Left lung (tissue), 10 donors: Measurements from ENCODE around the gene MAP2. TPM values are rescaled to one million over a fixed set of nuclear protein-coding genes. Genes with fewer than 3 reads are reported as not detected.
A peak's percentile ranks its signal among the peaks of the same experiment; 100 is the strongest.

Experiments
- ATAC-seq: fragments of 200-7000 bp; cut with Tn5 transposase; one replicate; pipeline ENCODE4 v1.9.1; 2020; ENCODE audit warnings: moderate library complexity
- DNase-seq, 4 donors: peaks; one replicate each; pipeline ENCODE4 v3.0.0-alpha.2; 2013 to 2020
- H3K27ac ChIP-seq, 2 donors: fragments of 200-600 bp; sonication (generic) in 1 of 2; one replicate each; pipeline versions ENCODE4 v1.5.0 to v1.8.0; 2020 to 2021
- H3K27me3 ChIP-seq, 2 donors: fragments of 200-600 bp; sonication (generic) in 1 of 2; one replicate each; pipeline versions ENCODE4 v1.5.0 to v1.8.0; 2020 to 2021
- H3K36me3 ChIP-seq, 2 donors: fragments of 200-600 bp; sonication (generic) in 1 of 2; one replicate each; pipeline versions ENCODE4 v1.5.0 to v1.8.0; 2020 to 2021
- H3K4me1 ChIP-seq, 2 donors: fragments of 200-600 bp; one replicate each; pipeline ENCODE4 v1.8.0; 2021
- H3K4me3 ChIP-seq, 2 donors: fragments of 200-600 bp; sonication (generic) in 1 of 2; one replicate each; pipeline versions ENCODE4 v1.5.0 to v1.8.0; 2020 to 2021; ENCODE audit warnings: mild to moderate bottlenecking in 1 of 2
- H3K9me3 ChIP-seq, 2 donors: fragments of 200-600 bp; sonication (generic) in 1 of 2; one replicate each; pipeline versions ENCODE4 v1.5.0 to v1.8.0; 2020 to 2021
- CTCF ChIP-seq, 2 donors: fragments of 200-600 bp; sonication (generic) in 1 of 2; IDR thresholded peaks; one replicate each; pipeline versions ENCODE4 v1.5.0 to v1.8.0; 2021; ENCODE audit warnings: antibody characterized with exemption in 2 of 2
- intact Hi-C, 2 donors: fragments of 100-400 bp; cut with DNase I; formaldehyde crosslinking; loops; one replicate each; pipeline versions ENCODE4 v1.11.2 to v1.14.2; 2022
- polyA plus RNA-seq, 6 donors: library from polyadenylated mRNA; unstranded; fragments of 120-200 nt; gene quantifications; one replicate each; pipeline ENCODE4 v1.2.1, GENCODE V29; 2013; ENCODE audit not compliant: insufficient read length in 6 of 6
- total RNA-seq, 2 donors: library from RNA; stranded (reverse); fragmentation: NEBNext Ultra II Directional; extraction: Animal tissue kit (Norgen Biotek cat#: 25700); gene quantifications; one replicate each; pipeline ENCODE4 v1.2.1, GENCODE V29; 2021
- donor health status: DM: no; HTN: yes; CAD: no.
- donor health status: DM: no; HTN: no; CAD: no.

MAP2 gene
- total and polyA plus RNA-seq, 8 donors, result 8.5 to 67.1 (median 11.1) TPM

GRCh38 chr2:209767316-209767715 is 343.5 kb downstream of the MAP2 start:
- intact Hi-C loops, result no loop called here
- TF ChIP-seq CTCF (IDR thresholded peaks at IDR 0.05), result no peak
- no peak for ATAC-seq

GRCh38 chr2:209768557-209768956 is 344.7 kb downstream of the MAP2 start:
- no peak for TF ChIP-seq CTCF (IDR thresholded peaks at IDR 0.05)
- Histone ChIP-seq H3K36me3 (no peaks in the 10 kb centered on the region), H3K27me3 (peaks cover 17 to 41% of the 10 kb centered on the region in 2 donors), H3K4me3 (no peak overlapping the region), H3K4me1 (peaks cover 0 to 8% of the 10 kb centered on the region in 2 donors), H3K27ac (no peak overlapping the region), H3K9me3 (no peaks in the 10 kb centered on the region)
- ATAC-seq, result no peak
- DNase-seq, result no peak
- intact Hi-C loops, result no loop called here

More at GRCh38 chr2:209767316-209767715, 343.5 kb downstream of the MAP2 start:
- Histone ChIP-seq H3K9me3 (no peaks in the 10 kb centered on the region), H3K36me3 (no peaks in the 10 kb centered on the region), H3K4me1 (peaks cover 0 to 8% of the 10 kb centered on the region in 2 donors), H3K27me3 (peaks cover 10 to 29% of the 10 kb centered on the region in 2 donors), H3K4me3 (no peak overlapping the region), H3K27ac (no peak overlapping the region)
- no peak for DNase-seq

DNA sequence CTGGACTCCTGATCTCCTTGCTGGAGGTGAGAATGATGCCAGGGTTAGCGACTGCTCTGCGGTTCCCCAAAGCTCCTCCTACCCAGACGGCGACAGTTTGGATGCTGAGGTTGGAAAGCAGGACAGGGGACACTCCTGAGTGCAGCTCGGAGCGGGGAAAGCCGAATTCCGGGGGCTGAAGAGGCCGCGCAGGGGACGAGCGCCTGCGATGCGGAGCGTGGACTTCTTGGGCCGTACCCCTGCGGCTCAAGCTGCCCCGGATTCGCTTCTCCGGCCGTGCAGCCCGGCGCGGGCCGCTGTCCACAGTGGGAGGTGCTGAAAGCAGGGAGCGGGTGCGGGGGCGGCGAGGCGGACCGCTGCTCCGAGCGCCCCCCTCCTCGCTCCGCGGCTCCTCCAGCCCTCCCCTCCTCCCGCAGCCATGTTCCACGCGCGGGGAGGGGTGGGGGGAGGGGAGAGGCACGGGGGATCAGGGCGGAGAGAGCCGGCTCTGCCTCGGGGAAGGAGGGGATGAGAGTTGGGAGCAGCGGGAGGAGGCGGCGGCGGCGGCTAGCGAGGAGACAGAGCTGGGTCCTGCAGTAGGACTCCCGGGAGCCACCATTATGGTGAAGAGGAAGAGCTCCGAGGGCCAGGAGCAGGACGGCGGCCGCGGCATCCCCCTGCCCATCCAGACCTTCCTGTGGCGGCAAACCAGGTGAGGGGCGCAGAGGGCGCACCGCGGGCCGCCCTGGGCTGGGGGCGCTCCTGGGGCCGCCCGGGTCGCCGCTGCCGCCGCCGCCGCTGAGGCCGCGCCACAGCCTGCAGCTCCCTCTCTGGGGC is 347.8 kb downstream of the MAP2 start, which contains the start of gene UNC80:
UNC80 (plus strand) TSS at position 359 of the 816 bp plus-strand sequence; CDS start at position 600, 241 bp downstream.
- Histone ChIP-seq H3K27me3 (peaks cover 17 to 46% of the 10 kb centered on the region in 2 donors), H3K4me1 (peaks cover 0 to 8% of the 10 kb centered on the region in 2 donors), H3K9me3 (no peaks in the 10 kb centered on the region), H3K27ac (no peak within 1 kb of the TSS), H3K36me3 (no peaks in the 10 kb centered on the region), H3K4me3 (peak within 1 kb of the TSS in 1 of 2 donors; percentile 22)
- ATAC-seq (peak; percentile 99), DNase-seq (peak; percentile 57 to 88 (median 82))
- intact Hi-C loops, result no loop called here
- TF ChIP-seq CTCF (IDR thresholded peaks at IDR 0.05), result no peak

GRCh38 chr2:209772290-209772685 is 348.4 kb downstream of the MAP2 start:
- no peak for TF ChIP-seq CTCF (IDR thresholded peaks at IDR 0.05)
- ATAC-seq (no peak), DNase-seq (no peak)
- Histone ChIP-seq H3K4me3 (no peak overlapping the region), H3K36me3 (no peaks in the 10 kb centered on the region), H3K27ac (no peak overlapping the region), H3K27me3 (peaks cover 17 to 46% of the 10 kb centered on the region in 2 donors), H3K9me3 (no peaks in the 10 kb centered on the region), H3K4me1 (peaks cover 0 to 8% of the 10 kb centered on the region in 2 donors)
- intact Hi-C loops, result no loop called here

DNA sequence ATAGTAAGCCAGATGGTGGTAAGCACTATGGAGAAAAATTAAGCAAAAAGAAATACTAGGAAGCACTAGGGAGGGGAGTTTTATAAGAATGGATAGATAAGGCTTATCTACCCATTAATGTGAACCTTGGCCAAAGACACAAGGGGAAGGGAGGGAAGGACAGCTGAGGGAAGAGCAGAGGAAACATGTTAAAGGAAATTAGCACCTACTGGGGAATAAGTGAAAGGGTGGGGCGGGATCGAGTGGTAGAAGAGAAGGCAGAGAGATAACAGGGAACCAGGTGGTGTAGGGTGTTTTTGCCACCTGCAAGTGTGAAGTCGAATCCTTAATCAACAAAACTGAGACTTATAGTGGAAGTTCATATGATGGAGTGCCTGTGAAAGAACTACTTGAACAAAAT is 349.5 kb downstream of the MAP2 start:
- no peak for TF ChIP-seq CTCF (IDR thresholded peaks at IDR 0.05)
- Histone ChIP-seq H3K36me3 (no peaks in the 10 kb centered on the region), H3K4me1 (peaks cover 0 to 8% of the 10 kb centered on the region in 2 donors), H3K9me3 (no peaks in the 10 kb centered on the region), H3K27ac (no peak overlapping the region), H3K4me3 (no peak overlapping the region), H3K27me3 (peaks cover 17 to 46% of the 10 kb centered on the region in 2 donors)
- intact Hi-C loops, result no loop called here
- no peak for DNase-seq
- no peak for ATAC-seq
